Lung (tissue), 12 donors: Measurements from ENCODE around the gene DNLZ. TPM values are rescaled to one million over a fixed set of nuclear protein-coding genes. Genes with fewer than 3 reads are reported as not detected.

Source experiments
- ATAC-seq: fragments of 200-7000 bp; cut with Tn5 transposase; one replicate; pipeline ENCODE4 v1.9.1; 2020; ENCODE audit warnings: moderate number of reproducible peaks; ENCODE audit not compliant: insufficient read depth, low FRiP score
- DNase-seq, 3 donors: peaks; one replicate each; pipeline ENCODE4 v3.0.0-alpha.2; 2013 to 2017
- H3K27ac ChIP-seq, 2 donors: one replicate each; pipeline ENCODE4 v1.5.1; 2013; ENCODE audit warnings: mild to moderate bottlenecking in 2 of 2, moderate library complexity in 2 of 2, control low read depth in 1 of 2, inconsistent platforms in 1 of 2, low read depth in 1 of 2, low read length in 1 of 2
- H3K27me3 ChIP-seq, 3 donors: one replicate each; pipeline ENCODE4 v1.5.1; 2013; ENCODE audit warnings: low read length in 2 of 3; ENCODE audit not compliant: control insufficient read depth in 3 of 3, insufficient read depth in 3 of 3
- H3K36me3 ChIP-seq, 4 donors: one replicate each; pipeline ENCODE4 v1.5.1; 2013; ENCODE audit warnings: low read length in 4 of 4, mild to moderate bottlenecking in 1 of 4, moderate library complexity in 1 of 4; ENCODE audit not compliant: control insufficient read depth in 4 of 4, insufficient read depth in 4 of 4
- H3K4me1 ChIP-seq, 5 donors: one replicate each; pipeline ENCODE4 v1.5.1; 2013; ENCODE audit warnings: low read length in 5 of 5, mild to moderate bottlenecking in 2 of 5, moderate library complexity in 1 of 5; ENCODE audit not compliant: control insufficient read depth in 5 of 5, insufficient read depth in 5 of 5
- H3K4me3 ChIP-seq: one replicate; pipeline ENCODE4 v1.5.1; 2013; ENCODE audit warnings: mild to moderate bottlenecking, control low read depth, moderate library complexity
- H3K9ac ChIP-seq, 2 donors: one replicate each; pipeline ENCODE4 v1.5.1; 2013; ENCODE audit warnings: low read length in 2 of 2, control low read depth in 1 of 2; ENCODE audit not compliant: insufficient read depth in 1 of 2
- H3K9me3 ChIP-seq, 4 donors: one replicate each; pipeline ENCODE4 v1.5.1; 2013; ENCODE audit warnings: low read length in 3 of 4, mild to moderate bottlenecking in 1 of 4, moderate library complexity in 1 of 4; ENCODE audit not compliant: control insufficient read depth in 4 of 4, insufficient read depth in 3 of 4
- CTCF ChIP-seq: IDR thresholded peaks from 2 replicates; pipeline ENCODE4 v1.5.1; 2012; ENCODE audit warnings: mild to moderate bottlenecking; ENCODE audit errors: control extremely low read depth, extremely low read depth
- WGBS, 2 donors: extraction: QIAGEN DNeasy Blood & Tissue Kit; methylation state at CpG; one replicate each; pipeline ENCODE4 v1.1.7; 2013; 5-methylcytosine and 5-hydroxymethylcytosine counted together
- polyA plus RNA-seq, 2 donors: library from polyadenylated mRNA; stranded (reverse); fragments of 200-250 nt; gene quantifications; one replicate each; pipeline ENCODE4 v1.2.1, GENCODE V29; 2013
- total RNA-seq, 2 donors: library from RNA; depleted of rRNA in 1 of 2; stranded (reverse); fragments of >200 nt in 1 of 2; gene quantifications; one replicate each; pipeline ENCODE4 v1.2.1, GENCODE V29; 2014 to 2021
- donor health status: control.
- donor health status: control.
- donor health status: Bipolar disorder and iron deficiency.
- donor health status: healthy.
- donor health status: DM: yes; HTN: yes; CAD: no.

Gene DNLZ
- total and polyA plus RNA-seq, 4 donors: 7.7 to 34.3 (median 16.8) TPM

- H3K27me3 ChIP-seq: no peaks in the 10 kb centered on the region
- no peak for TF ChIP-seq CTCF
- no peak overlapping the region for H3K4me3 ChIP-seq
- H3K4me1 ChIP-seq: peaks cover 0 to 5% (median 0%) of the 10 kb centered on the region in 5 donors
- H3K27ac ChIP-seq: no peak overlapping the region
- WGBS, 2 donors: 87 to 91% methylated on average over 3 of the region's 3 CpGs
- peaks cover 0 to 6% (median 0%) of the 10 kb centered on the region in 4 donors for H3K9me3 ChIP-seq
- DNase-seq: no peak
- no peak for ATAC-seq
- H3K36me3 ChIP-seq: no peaks in the 10 kb centered on the region
- no peak overlapping the region for H3K9ac ChIP-seq
Measured at GRCh38 chr9:136314056-136314416, 49.5 kb downstream of the DNLZ start.

GRCh38 chr9:136313111-136314055 lies 50.2 kb downstream of the DNLZ start:
- WGBS, 2 donors: 86 to 88% methylated on average over 18 of the region's 18 CpGs
- peaks cover 0 to 6% (median under 1%) of the 10 kb centered on the region in 4 donors for H3K9me3 ChIP-seq
- no peak overlapping the region for H3K4me3 ChIP-seq
- no peaks in the 10 kb centered on the region for H3K36me3 ChIP-seq
- no peak for DNase-seq
- H3K27me3 ChIP-seq: no peaks in the 10 kb centered on the region
- TF ChIP-seq CTCF: no peak
- no peak overlapping the region for H3K27ac ChIP-seq
- peaks cover 0 to 5% (median 0%) of the 10 kb centered on the region in 5 donors for H3K4me1 ChIP-seq
- ATAC-seq: no peak
- no peak overlapping the region for H3K9ac ChIP-seq

- no peak for ATAC-seq
- peaks cover 0 to 5% (median 0%) of the 10 kb centered on the region in 5 donors for H3K4me1 ChIP-seq
- peak; percentile 49 to 70 (median 58) for DNase-seq
- peak; percentile 30 for TF ChIP-seq CTCF
- H3K36me3 ChIP-seq: no peaks in the 10 kb centered on the region
- no peak overlapping the region for H3K27ac ChIP-seq
- H3K9ac ChIP-seq: no peak overlapping the region
- H3K27me3 ChIP-seq: no peaks in the 10 kb centered on the region
- 50 to 62% methylated on average over 12 of the region's 12 CpGs for WGBS, 2 donors
- no peak overlapping the region for H3K4me3 ChIP-seq
- peaks cover 0 to 6% (median 2%) of the 10 kb centered on the region in 4 donors for H3K9me3 ChIP-seq
Measured at GRCh38 chr9:136312436-136312835, 51.1 kb downstream of the DNLZ start.
